ENCODE data around the gene BCAR3.
"Not testable (repeated sequence)": the region's sequence is repeated elsewhere in the genome, so short reads cannot be mapped to it uniquely, and the experiment has no call there.

BCAR3 gene

DNA sequence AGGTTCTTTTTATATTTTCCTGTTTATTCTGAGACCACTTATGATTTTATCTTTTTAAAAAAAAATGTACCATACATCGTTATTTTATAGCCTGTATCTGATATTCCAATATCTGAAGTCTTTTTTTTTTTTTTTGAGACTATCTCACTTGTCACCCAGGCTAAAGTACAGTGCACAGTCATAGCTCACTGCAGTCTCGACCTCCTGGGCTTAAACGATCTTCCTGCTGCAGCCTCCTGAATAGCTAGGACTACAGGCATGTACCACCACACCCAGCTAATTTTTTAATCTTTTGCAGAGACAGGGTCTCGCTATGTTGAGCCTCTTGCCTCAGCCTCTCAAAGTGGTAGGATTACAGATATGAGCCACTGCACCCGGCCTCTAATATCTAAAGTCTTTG, 25.1 kb downstream of the BCAR3 start:
- WGBS, 2 experiments (ENCODE audit: insufficient coverage in 2 of 2) = 96 to 100% methylated on average over 3 of the region's 5 CpGs
- H3K4me3 ChIP-seq (ENCODE audit: extremely low read depth, insufficient read depth, low read length, poor library complexity, severe bottlenecking) = no peak overlapping the region
- H3K27ac ChIP-seq (ENCODE audit: low read depth, low read length, severe bottlenecking) = no peak overlapping the region
- no peaks in the 10 kb centered on the region for H3K9me3 ChIP-seq (ENCODE audit: control insufficient read depth, low read length)
- peaks cover 80% of the 10 kb centered on the region for H3K36me3 ChIP-seq (ENCODE audit: control insufficient read depth, insufficient read depth, low read length)
- peaks cover 14% of the 10 kb centered on the region for H3K4me1 ChIP-seq (ENCODE audit: control insufficient read depth, insufficient read depth, low read length, poor library complexity, severe bottlenecking)

DNA sequence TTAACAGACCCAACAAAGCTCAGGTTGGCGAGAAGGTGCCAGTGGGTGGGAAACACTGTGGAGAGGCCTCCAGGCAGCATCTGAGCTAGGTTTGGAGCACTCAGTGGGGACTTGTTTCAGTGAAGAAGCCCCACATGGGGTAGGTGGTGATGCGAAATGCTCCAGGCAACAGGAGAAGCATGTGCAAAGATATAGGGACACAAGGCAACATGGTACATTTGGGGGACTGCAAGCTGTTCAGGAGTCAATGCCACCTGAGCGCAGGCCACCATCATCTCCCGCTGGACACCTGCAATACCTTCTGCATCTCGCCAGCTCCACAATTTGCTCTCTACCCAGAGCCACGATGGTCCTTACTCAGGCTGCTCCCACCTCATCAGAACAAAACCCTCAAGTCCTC, 28.0 kb downstream of the BCAR3 start:
- Histone ChIP-seq H3K9me3 (ENCODE audit: control insufficient read depth, low read length) (no peaks in the 10 kb centered on the region), H3K36me3 (ENCODE audit: control insufficient read depth, insufficient read depth, low read length) (peaks cover 80% of the 10 kb centered on the region), H3K4me1 (ENCODE audit: control insufficient read depth, insufficient read depth, low read length, poor library complexity, severe bottlenecking) (no peaks in the 10 kb centered on the region), H3K27ac (ENCODE audit: low read depth, low read length, severe bottlenecking) (no peak overlapping the region), H3K4me3 (ENCODE audit: extremely low read depth, insufficient read depth, low read length, poor library complexity, severe bottlenecking) (no peak overlapping the region)
- 92 to 94% methylated on average over 6 of the region's 6 CpGs for WGBS, 2 experiments (ENCODE audit: insufficient coverage in 2 of 2)

DNA sequence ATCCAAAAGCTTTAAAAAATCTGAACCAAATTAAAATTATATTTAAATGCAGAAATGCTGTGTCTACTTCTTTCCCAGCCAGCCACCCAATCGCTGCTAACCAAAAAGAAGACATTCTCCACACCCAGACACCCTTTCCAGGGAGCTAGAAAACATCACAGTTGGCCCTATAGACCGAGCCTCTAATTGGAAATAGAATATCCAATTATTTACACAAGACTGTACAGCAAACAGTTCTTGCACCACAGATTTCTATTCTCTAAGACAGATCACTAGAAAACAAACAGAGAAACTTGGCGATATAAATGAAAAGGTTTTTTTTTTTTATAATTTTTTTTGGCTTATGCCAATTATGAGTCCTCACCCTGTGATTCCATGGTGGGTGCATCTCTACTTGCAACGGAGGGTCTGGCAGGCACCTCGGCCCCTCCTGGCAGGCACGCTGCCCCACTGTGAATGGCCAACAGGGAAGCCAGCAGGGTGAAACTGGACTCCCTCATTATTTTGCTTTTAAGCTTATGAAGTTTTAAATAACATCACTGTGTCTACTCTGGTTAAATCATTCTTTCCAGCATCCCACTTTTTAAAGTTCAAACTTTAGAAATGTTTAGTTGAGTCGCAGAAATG, 29.2 kb downstream of the BCAR3 start:
- Histone ChIP-seq H3K4me1 (ENCODE audit: control insufficient read depth, insufficient read depth, low read length, poor library complexity, severe bottlenecking) (no peaks in the 10 kb centered on the region), H3K27ac (ENCODE audit: low read depth, low read length, severe bottlenecking) (no peak overlapping the region), H3K9me3 (ENCODE audit: control insufficient read depth, low read length) (no peaks in the 10 kb centered on the region), H3K4me3 (ENCODE audit: extremely low read depth, insufficient read depth, low read length, poor library complexity, severe bottlenecking) (no peak overlapping the region), H3K36me3 (ENCODE audit: control insufficient read depth, insufficient read depth, low read length) (peaks cover 83% of the 10 kb centered on the region)
- WGBS, 2 experiments (ENCODE audit: insufficient coverage in 2 of 2) = 90% methylated on average over 2 to 5 of the region's 7 CpGs

DNA sequence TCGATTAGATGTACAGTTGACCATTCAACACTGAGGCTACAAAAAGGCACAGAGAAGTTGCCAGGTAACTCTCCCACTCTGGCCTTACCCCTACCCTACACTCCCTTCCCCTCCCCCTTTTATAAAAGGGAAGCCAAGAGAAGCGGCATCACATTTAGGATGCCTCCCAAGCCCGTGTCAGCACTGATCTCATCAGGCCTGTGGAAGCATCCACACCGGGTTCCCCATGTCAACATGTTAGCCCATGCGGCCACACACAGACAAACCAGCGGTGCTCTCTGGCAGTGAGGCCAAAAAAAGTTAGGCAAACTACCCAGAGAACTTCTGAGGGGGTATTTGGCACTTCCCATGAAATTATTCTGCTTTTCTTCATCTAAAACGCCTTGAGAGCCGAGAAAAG, 29.9 kb downstream of the BCAR3 start:
- peaks cover 83% of the 10 kb centered on the region for H3K36me3 ChIP-seq (ENCODE audit: control insufficient read depth, insufficient read depth, low read length)
- H3K27ac ChIP-seq (ENCODE audit: low read depth, low read length, severe bottlenecking) = no peak overlapping the region
- H3K4me1 ChIP-seq (ENCODE audit: control insufficient read depth, insufficient read depth, low read length, poor library complexity, severe bottlenecking) = no peaks in the 10 kb centered on the region
- WGBS, 2 experiments (ENCODE audit: insufficient coverage in 2 of 2) = 88 to 96% methylated on average over 7 to 8 of the region's 8 CpGs
- no peaks in the 10 kb centered on the region for H3K9me3 ChIP-seq (ENCODE audit: control insufficient read depth, low read length)
- no peak overlapping the region for H3K4me3 ChIP-seq (ENCODE audit: extremely low read depth, insufficient read depth, low read length, poor library complexity, severe bottlenecking)

DNA sequence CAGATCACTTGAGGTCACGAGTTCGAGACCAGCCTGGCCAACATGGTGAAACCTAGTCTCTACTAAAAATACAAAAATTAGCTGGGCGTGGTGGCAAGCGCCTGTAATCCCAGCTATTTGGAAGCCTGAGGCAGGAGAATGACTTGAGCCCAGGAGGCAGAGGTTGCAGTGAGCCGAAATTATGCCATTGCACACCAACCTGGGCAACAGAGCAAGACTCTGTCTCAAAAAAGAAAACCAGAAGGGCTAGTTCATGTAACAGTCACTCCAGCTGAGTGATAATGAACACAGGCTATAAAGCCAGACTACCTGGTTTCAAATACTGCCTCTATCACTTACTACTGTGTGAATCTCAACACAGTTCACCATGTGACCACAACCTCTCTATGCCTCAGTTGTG, 31.5 kb downstream of the BCAR3 start:
- H3K4me1 ChIP-seq (ENCODE audit: control insufficient read depth, insufficient read depth, low read length, poor library complexity, severe bottlenecking); H3K27ac ChIP-seq (ENCODE audit: low read depth, low read length, severe bottlenecking); H3K4me3 ChIP-seq (ENCODE audit: extremely low read depth, insufficient read depth, low read length, poor library complexity, severe bottlenecking); H3K9me3 ChIP-seq (ENCODE audit: control insufficient read depth, low read length): not testable (repeated sequence)
- H3K36me3 ChIP-seq (ENCODE audit: control insufficient read depth, insufficient read depth, low read length) = peaks cover 75% of the 10 kb centered on the region
- 94 to 95% methylated on average over 5 of the region's 5 CpGs for whole genome bisulfite sequencing, 2 experiments (ENCODE audit: insufficient coverage in 2 of 2)

DNA sequence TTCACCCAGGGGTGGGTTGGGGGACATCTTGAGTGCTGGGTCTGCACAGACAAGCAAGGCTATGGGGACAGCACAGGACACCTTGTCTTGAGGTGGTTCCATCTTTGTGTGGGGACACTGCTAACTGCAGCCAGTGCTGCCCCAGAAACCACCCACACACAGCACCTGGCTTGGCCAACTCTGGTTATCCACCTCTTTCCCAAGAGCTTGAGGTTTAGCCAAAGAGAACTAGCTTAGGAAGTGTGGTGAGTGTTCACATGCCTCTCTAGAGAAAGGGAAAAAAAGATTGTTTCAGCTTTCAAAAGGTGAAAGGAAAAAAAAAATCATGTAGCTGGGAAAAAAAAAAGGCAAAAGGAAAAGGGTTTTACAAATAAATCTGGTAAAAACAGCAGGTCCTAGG, 32.4 kb downstream of the BCAR3 start:
- Histone ChIP-seq H3K9me3 (ENCODE audit: control insufficient read depth, low read length) (no peaks in the 10 kb centered on the region), H3K36me3 (ENCODE audit: control insufficient read depth, insufficient read depth, low read length) (peaks cover 72% of the 10 kb centered on the region)

DNA sequence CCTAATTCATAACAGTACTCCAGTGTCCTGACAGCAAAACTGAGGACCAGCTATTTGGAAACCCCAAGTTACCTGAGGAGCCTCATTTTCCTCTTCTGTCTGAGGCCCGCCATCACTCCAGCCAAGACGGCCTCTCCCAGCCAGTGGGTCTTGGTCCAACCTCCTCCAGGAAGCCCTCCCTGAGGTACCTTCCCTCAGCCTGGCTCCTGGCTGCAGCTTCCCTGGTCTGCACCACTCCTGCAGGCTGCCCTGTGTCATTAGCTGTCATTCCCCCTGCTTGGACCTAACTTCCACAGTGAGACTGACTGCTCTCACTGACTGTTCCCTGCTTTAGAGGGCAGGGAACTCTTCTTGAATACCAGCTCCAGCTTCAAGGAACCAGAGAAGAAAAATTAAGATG, 33.0 kb downstream of the BCAR3 start:
- no peaks in the 10 kb centered on the region for H3K9me3 ChIP-seq (ENCODE audit: control insufficient read depth, low read length)
- 100% methylated on average over 1 to 2 of the region's 2 CpGs for WGBS, 2 experiments (ENCODE audit: insufficient coverage in 2 of 2)
- H3K4me3 ChIP-seq (ENCODE audit: extremely low read depth, insufficient read depth, low read length, poor library complexity, severe bottlenecking) = no peak overlapping the region
- no peaks in the 10 kb centered on the region for H3K4me1 ChIP-seq (ENCODE audit: control insufficient read depth, insufficient read depth, low read length, poor library complexity, severe bottlenecking)
- H3K27ac ChIP-seq (ENCODE audit: low read depth, low read length, severe bottlenecking) = no peak overlapping the region
- peaks cover 66% of the 10 kb centered on the region for H3K36me3 ChIP-seq (ENCODE audit: control insufficient read depth, insufficient read depth, low read length)

More for the DNA sequence above, 32.4 kb downstream of the BCAR3 start:
- no peaks in the 10 kb centered on the region for H3K4me1 ChIP-seq (ENCODE audit: control insufficient read depth, insufficient read depth, low read length, poor library complexity, severe bottlenecking)
- H3K27ac ChIP-seq (ENCODE audit: low read depth, low read length, severe bottlenecking) = no peak overlapping the region
- H3K4me3 ChIP-seq (ENCODE audit: extremely low read depth, insufficient read depth, low read length, poor library complexity, severe bottlenecking) = no peak overlapping the region

DNA sequence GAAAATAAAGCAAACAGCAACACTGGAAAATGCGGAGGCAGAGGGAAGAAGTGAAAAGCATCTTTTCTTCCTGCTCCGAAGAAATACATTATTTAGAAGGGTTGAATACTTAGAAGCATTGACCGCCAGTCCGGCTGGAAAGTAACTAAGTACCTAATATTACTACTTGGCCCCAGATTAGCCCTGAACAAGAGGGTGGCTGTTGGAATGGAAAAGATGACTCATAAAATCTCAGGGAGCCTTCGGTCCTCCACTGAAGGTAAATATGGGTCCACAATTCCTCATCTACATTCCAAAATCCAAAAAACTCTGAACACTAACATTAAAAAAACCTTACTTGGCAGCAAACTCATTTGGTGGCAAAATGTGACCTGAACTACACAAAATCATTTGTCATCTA, 40.1 kb downstream of the BCAR3 start:
- Histone ChIP-seq H3K9me3 (ENCODE audit: control insufficient read depth, low read length) (no peaks in the 10 kb centered on the region), H3K27ac (ENCODE audit: low read depth, low read length, severe bottlenecking) (no peak overlapping the region), H3K4me3 (ENCODE audit: extremely low read depth, insufficient read depth, low read length, poor library complexity, severe bottlenecking) (no peak overlapping the region), H3K4me1 (ENCODE audit: control insufficient read depth, insufficient read depth, low read length, poor library complexity, severe bottlenecking) (peaks cover 6% of the 10 kb centered on the region), H3K36me3 (ENCODE audit: control insufficient read depth, insufficient read depth, low read length) (peaks cover 83% of the 10 kb centered on the region)
- WGBS, 2 experiments (ENCODE audit: insufficient coverage in 2 of 2) = 100% methylated on average over 1 of the region's 5 CpGs; no CpG with 5 or more reads in 1 of the 2 experiments

DNA sequence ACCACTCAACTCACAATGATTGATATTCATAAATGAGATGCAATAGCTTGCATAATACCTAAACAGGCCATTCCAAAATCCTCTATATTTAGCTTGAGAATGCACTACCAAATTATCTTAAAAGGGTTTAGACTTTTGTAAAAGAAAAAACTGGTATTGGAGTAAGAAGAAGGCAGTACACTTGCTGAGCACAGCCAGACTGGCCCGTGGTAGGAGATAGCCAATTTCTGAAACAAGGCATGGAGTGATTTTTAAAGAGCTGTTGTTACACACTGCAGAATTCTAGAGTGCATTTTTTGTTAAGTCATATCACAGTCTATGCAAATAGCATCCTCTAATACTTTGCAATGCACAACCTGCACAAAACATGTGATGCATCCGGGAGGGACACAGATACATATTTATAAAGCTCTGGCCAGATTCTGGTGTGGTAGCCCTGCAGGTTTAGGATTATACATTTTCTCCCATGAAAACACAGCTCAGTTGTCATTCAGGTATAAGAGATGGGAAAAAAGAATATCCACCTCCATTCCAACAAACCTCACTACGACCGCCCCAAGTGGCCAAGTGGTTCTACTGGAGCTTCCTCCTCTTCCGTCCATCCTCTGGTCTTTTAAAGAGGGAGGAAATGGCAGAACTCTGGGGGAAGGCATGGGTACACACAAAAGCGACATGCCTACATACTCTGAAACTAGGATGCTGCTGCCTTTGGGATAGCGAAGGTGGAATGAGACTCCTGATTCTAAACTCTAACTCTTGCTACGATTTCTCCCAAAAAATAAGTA, 40.8 kb downstream of the BCAR3 start:
- no peak overlapping the region for H3K4me3 ChIP-seq (ENCODE audit: extremely low read depth, insufficient read depth, low read length, poor library complexity, severe bottlenecking)
- H3K4me1 ChIP-seq (ENCODE audit: control insufficient read depth, insufficient read depth, low read length, poor library complexity, severe bottlenecking) = peaks cover 10% of the 10 kb centered on the region
- H3K36me3 ChIP-seq (ENCODE audit: control insufficient read depth, insufficient read depth, low read length) = peaks cover 86% of the 10 kb centered on the region
- WGBS, 2 experiments (ENCODE audit: insufficient coverage in 2 of 2) = 87 to 100% methylated on average over 2 of the region's 8 CpGs
- no peak overlapping the region for H3K27ac ChIP-seq (ENCODE audit: low read depth, low read length, severe bottlenecking)
- H3K9me3 ChIP-seq (ENCODE audit: control insufficient read depth, low read length) = no peaks in the 10 kb centered on the region

DNA sequence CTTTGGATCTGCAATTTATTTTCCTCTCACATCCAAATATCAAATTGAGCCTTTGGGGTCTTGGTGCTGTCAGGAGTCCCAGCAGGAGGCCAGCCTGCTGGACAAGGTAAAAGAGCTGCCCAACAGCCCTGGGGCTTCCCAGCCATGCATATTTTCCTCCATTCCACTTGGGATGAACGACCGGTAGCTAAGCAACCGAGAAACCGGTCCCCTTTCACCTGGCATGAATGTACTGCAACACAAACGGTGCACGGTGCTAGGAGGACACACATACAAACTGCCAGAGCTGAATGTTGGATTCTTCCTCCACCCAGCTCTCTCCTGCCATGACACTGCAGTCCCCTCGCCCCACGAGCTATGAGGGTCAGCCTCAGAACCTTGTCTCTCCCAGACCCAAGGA, 42.7 kb downstream of the BCAR3 start:
- Histone ChIP-seq H3K9me3 (ENCODE audit: control insufficient read depth, low read length) (peaks cover 4% of the 10 kb centered on the region), H3K4me3 (ENCODE audit: extremely low read depth, insufficient read depth, low read length, poor library complexity, severe bottlenecking) (no peak overlapping the region), H3K4me1 (ENCODE audit: control insufficient read depth, insufficient read depth, low read length, poor library complexity, severe bottlenecking) (peaks cover 14% of the 10 kb centered on the region), H3K36me3 (ENCODE audit: control insufficient read depth, insufficient read depth, low read length) (peaks cover 96% of the 10 kb centered on the region), H3K27ac (ENCODE audit: low read depth, low read length, severe bottlenecking) (peak overlapping the region; percentile 10)
- WGBS, 2 experiments (ENCODE audit: insufficient coverage in 2 of 2) = 37 to 54% methylated on average over 6 to 8 of the region's 8 CpGs

DNA sequence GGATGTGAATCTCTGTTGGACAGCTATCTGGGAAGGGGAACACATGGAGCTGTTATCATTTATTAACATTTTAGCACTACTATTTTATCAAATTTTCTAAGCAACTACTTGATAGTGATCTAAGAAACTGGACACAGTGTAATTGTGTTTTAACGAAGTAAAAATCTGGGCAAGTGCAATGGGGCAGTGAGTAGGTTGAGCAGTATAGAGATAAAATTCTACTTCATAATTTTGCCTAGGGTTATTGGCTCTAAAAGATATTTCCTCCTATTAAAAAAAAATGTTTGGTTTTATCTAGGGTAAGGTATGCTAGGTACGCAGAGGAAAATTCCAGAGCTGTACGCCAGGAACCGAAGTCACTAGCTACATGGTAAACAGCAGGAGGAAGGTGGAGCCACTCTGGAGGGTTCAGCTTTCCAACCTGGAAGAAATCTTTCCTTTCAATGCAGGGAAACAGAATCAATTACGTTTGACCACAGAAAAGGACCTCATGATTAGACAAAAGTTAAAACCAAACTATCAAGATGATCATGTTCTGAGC, 43.3 kb downstream of the BCAR3 start:
- H3K36me3 ChIP-seq (ENCODE audit: control insufficient read depth, insufficient read depth, low read length) = peaks cover 94% of the 10 kb centered on the region
- H3K4me1 ChIP-seq (ENCODE audit: control insufficient read depth, insufficient read depth, low read length, poor library complexity, severe bottlenecking) = peaks cover 14% of the 10 kb centered on the region
- no peak overlapping the region for H3K4me3 ChIP-seq (ENCODE audit: extremely low read depth, insufficient read depth, low read length, poor library complexity, severe bottlenecking)
- no peak overlapping the region for H3K27ac ChIP-seq (ENCODE audit: low read depth, low read length, severe bottlenecking)
- 88 to 91% methylated on average over 3 of the region's 5 CpGs for WGBS, 2 experiments (ENCODE audit: insufficient coverage in 2 of 2)
- peaks cover 4% of the 10 kb centered on the region for H3K9me3 ChIP-seq (ENCODE audit: control insufficient read depth, low read length)

All from mesodermal cell (in vitro differentiated cells).